Kidney epithelial cell (primary cell): ENCODE measurements around the gene KRT86. TPM values are rescaled to one million over a fixed set of nuclear protein-coding genes. Genes with fewer than 3 reads are reported as not detected.

Experiments
- DNase-seq: peaks from one replicate; pipeline ENCODE4 v3.0.0-alpha.2; 2010; ENCODE audit warnings: low read depth
- H3K27me3 ChIP-seq: 2 replicates; pipeline ENCODE4 v1.6.0; 2011; ENCODE audit warnings: low read length; ENCODE audit not compliant: control insufficient read depth, insufficient read depth
- H3K36me3 ChIP-seq: 2 replicates; pipeline ENCODE4 v1.5.1; 2011; ENCODE audit warnings: low read length; ENCODE audit not compliant: control insufficient read depth, insufficient read depth
- H3K4me3 ChIP-seq: 2 replicates; pipeline ENCODE4 v1.5.1; 2011; ENCODE audit warnings: low read depth, mild to moderate bottlenecking, control low read depth, low read length
- total RNA-seq: library from RNA; depleted of rRNA; stranded (reverse); fragments of >200 nt; gene quantifications from 2 replicates; pipeline ENCODE4 v1.2.3, GENCODE V29; 2015
- TF ChIP-seq, protein P1 (sequence below): IDR thresholded peaks from 2 replicates; pipeline ENCODE4 v1.5.1; 2011; ENCODE audit warnings: mild to moderate bottlenecking, moderate library complexity, low read length, control low read depth, inconsistent platforms; ENCODE audit not compliant: insufficient read depth, poor library complexity, severe bottlenecking

The KRT86 gene
- total RNA-seq, 1 donor from 2014 or later = 6.9 TPM

DNA sequence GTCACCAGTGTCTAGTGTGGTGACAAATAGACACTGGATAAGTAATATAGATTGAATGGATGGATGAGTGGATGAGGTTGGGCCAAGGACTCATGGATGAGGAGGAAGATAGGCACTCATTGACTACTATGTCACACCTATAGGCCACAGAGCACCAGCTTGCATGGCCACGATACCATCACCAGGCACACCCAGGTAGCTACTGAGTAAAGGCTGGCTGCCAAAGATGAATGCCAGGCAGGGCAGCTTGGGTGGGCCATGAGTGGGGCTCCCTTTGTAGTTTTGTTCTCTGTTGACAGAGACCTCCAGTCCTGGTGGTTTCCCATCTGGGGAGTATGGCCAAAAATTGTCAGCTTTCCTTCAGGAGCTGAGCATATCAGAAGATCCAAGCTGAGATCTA is 57.9 kb downstream of the KRT86 start:
- H3K4me3 ChIP-seq = no peak overlapping the region
- TF ChIP-seq, protein P1, sequence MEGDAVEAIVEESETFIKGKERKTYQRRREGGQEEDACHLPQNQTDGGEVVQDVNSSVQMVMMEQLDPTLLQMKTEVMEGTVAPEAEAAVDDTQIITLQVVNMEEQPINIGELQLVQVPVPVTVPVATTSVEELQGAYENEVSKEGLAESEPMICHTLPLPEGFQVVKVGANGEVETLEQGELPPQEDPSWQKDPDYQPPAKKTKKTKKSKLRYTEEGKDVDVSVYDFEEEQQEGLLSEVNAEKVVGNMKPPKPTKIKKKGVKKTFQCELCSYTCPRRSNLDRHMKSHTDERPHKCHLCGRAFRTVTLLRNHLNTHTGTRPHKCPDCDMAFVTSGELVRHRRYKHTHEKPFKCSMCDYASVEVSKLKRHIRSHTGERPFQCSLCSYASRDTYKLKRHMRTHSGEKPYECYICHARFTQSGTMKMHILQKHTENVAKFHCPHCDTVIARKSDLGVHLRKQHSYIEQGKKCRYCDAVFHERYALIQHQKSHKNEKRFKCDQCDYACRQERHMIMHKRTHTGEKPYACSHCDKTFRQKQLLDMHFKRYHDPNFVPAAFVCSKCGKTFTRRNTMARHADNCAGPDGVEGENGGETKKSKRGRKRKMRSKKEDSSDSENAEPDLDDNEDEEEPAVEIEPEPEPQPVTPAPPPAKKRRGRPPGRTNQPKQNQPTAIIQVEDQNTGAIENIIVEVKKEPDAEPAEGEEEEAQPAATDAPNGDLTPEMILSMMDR = no peak
- no peak for DNase-seq
- no peaks in the 10 kb centered on the region for H3K36me3 ChIP-seq
- peaks cover 2% of the 10 kb centered on the region for H3K27me3 ChIP-seq

DNA sequence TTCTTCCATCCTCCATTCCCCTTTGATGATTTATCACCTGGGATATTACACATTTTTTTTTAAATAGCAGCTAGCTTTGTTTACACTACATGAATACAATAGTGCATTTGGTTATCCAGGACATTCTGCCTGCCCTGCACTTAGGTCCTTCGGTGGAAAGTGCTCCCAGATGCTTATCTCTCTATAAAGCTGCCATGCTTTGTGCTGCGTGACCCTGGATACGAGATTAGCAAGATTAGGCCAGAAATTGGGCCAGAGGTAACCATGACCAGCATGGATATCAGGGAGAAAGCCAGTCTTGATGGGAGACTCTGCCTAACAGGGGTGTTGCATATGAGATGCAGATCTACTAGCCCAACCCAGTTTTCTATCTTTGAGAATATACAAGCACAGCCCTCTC is 58.9 kb downstream of the KRT86 start:
- DNase-seq = no peak
- Histone ChIP-seq H3K27me3 (peaks cover 2% of the 10 kb centered on the region), H3K36me3 (no peaks in the 10 kb centered on the region), H3K4me3 (no peak overlapping the region)
- TF ChIP-seq, protein P1 = no peak

DNA sequence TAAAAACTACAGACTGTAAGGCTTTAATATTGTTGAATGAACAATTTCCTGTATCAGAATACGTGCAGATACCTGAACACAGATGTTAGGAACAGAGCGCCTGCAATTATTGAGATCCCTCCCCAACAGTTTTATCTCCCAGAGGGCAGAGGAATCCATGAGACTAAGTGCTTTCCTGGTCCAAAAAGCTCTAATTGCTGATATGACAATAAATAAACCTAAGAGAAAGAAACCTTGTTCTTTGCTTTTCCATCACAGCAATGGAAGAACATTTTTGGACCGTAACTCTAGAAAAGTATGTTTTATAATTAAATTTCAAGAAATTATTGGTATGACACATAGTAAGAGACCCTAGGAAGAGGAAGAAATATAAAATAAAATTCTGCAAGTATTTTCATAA is 59.7 kb downstream of the KRT86 start:
- Histone ChIP-seq H3K4me3 (no peak overlapping the region), H3K36me3 (no peaks in the 10 kb centered on the region), H3K27me3 (peaks cover 2% of the 10 kb centered on the region)
- DNase-seq = no peak
- TF ChIP-seq, protein P1 = no peak

DNA sequence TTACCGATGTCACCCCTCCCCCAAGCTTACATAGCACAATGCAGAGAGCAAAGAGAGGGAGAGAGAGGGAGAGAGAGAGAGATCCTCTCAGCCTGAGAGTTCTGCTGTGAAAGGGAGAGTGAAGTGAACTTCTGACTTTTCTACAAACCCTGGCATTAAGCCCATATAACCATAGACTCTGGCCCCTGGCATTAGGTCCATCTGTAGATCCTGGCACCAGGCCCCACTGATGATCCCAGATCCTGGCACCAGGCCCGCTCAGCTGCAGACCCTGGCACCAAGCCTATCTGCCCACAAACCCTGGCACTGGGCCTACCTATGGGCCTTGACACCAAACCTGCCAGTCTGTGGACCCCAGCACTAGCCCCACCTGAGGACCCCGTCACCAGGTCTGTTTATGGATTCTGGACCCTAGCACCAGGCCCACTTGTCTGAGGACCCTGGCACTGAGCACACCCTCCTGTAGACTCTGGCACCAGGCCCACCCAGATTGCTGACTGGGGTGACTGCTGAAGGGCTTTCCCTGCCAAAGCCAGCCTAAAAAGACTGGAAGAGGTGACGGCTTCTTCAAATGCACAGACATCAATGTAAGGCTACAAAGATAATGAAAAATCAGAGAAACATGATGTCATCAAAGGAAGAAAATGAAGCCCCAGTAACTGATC is 61.3 kb downstream of the KRT86 start:
- Histone ChIP-seq H3K27me3 (peaks cover 2% of the 10 kb centered on the region), H3K4me3 (no peak overlapping the region), H3K36me3 (no peaks in the 10 kb centered on the region)
- DNase-seq = no peak
- TF ChIP-seq, protein P1 = no peak

DNA sequence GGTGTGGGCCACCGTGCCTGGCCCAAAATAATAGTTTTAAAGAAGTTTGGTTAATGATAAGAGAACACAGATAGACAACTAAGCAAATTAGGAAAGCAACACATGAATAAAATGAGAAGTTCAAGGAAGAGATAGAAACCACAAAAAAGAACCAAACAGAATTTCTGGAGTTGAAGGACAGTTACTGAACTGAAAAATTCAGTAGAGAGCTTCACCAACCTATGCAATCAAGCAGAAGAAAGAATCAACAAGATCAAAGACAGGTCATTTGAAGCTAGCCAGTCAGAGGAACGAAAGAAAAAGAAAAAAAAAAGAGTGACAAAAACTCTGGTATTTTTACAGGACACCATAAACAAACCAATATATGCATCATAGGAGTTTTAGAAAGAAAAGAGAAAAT is 62.2 kb downstream of the KRT86 start:
- Histone ChIP-seq H3K4me3 (no peak overlapping the region), H3K27me3 (no peaks in the 10 kb centered on the region), H3K36me3 (no peaks in the 10 kb centered on the region)
- DNase-seq = no peak
- TF ChIP-seq, protein P1 = no peak

DNA sequence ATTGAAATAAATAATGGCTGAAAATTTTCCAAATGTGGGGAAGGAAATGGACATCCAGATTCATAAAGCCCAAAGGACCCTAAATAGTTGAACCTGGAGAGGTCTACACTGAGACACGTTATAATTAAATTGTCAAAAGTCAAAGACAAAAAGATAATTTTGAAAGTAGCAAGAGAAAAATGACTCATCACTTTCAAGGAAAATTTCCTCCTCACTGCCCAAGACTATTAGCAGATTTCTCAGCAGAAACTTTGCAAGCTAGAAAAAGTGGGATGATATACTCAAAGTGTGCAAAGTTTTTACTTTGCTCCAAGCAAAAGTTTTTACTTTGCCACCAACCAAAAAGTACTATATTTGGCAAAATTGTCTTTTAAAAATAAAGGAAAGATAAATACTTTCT is 62.6 kb downstream of the KRT86 start:
- Histone ChIP-seq H3K36me3 (no peaks in the 10 kb centered on the region), H3K4me3 (no peak overlapping the region), H3K27me3 (no peaks in the 10 kb centered on the region)
- TF ChIP-seq, protein P1 = no peak
- DNase-seq = no peak
